Measurements from ENCODE around the gene CDH13. TPM values are rescaled to one million over a fixed set of nuclear protein-coding genes. Genes with fewer than 3 reads are reported as not detected.

CDH13 gene
- total RNA-seq, 2 experiments from 2014 or later = not detected

DNA sequence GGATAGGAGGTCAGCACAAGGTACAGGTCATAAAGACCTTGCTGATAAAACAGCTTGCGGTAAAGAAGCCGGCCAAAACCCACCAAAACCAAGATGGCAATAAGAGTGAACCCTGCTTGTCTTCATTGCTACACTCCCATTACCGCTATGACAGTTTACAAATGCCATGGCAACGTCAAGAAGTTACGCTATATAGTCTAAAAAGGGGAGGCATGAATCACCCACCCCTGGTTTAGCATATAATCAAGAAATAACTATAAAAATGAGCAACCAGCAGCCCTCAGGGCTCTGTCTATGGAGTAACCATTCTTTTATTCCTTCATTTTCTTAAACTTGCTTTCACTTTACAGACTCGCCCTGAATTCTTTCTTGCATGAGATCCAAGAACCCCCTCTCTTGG is 1180.0 kb downstream of the CDH13 start:
- Histone ChIP-seq H3K27ac (ENCODE audit: low read depth, low read length, poor library complexity, severe bottlenecking) (no peak overlapping the region), H3K9me3 (ENCODE audit: low read length) (no peaks in the 10 kb centered on the region), H2AFZ (ENCODE audit: low read length) (peak overlapping the region; percentile 88; the same call in 1 of the 2 replicates), H3K4me1 (ENCODE audit: insufficient read depth, low read length, poor library complexity, severe bottlenecking) (peaks cover 22% of the 10 kb centered on the region), H3K9me2 (ENCODE audit: insufficient read depth, low read length) (no peaks in the 10 kb centered on the region), H4K20me1 (ENCODE audit: insufficient read depth, low read length) (peaks cover 7% of the 10 kb centered on the region; the same call in 1 of the 2 replicates), H3K4me3 (ENCODE audit: low read depth, low read length, poor library complexity, severe bottlenecking) (no peak overlapping the region), H3K79me2 (ENCODE audit: insufficient read depth, low read depth, low read length) (peaks cover 22% of the 10 kb centered on the region), H3K36me3 (ENCODE audit: insufficient read depth, low read length) (peaks cover 23% of the 10 kb centered on the region), H3K4me2 (ENCODE audit: low read length) (no peak overlapping the region)
- no TSS peak for BruUV-seq (replicated peaks)
- intact Hi-C loops (cut with micrococcal nuclease; ENCODE audit: unreplicated experiment) = loop anchor here (5.0 to 10.0 kb wide), 2 partner anchors 91 to 208 kb away; partner anchors contain the start of gene MLYCD
- ChIA-PET POLR2A (interaction anchor here (0.5 to 1.3 kb wide), 2 partner anchors 37 to 304 kb away, joined by 3 to 4 read pairs; no protein-coding TSS in a partner anchor), CTCF (ENCODE audit: unreplicated experiment) (no interaction called here)
- no peak for TF ChIP-seq EZH2phosphoT487 (IDR thresholded peaks at IDR 0.05; ENCODE audit: borderline replicate concordance, low read depth, low read length)
- TF ChIP-seq, protein P1, sequence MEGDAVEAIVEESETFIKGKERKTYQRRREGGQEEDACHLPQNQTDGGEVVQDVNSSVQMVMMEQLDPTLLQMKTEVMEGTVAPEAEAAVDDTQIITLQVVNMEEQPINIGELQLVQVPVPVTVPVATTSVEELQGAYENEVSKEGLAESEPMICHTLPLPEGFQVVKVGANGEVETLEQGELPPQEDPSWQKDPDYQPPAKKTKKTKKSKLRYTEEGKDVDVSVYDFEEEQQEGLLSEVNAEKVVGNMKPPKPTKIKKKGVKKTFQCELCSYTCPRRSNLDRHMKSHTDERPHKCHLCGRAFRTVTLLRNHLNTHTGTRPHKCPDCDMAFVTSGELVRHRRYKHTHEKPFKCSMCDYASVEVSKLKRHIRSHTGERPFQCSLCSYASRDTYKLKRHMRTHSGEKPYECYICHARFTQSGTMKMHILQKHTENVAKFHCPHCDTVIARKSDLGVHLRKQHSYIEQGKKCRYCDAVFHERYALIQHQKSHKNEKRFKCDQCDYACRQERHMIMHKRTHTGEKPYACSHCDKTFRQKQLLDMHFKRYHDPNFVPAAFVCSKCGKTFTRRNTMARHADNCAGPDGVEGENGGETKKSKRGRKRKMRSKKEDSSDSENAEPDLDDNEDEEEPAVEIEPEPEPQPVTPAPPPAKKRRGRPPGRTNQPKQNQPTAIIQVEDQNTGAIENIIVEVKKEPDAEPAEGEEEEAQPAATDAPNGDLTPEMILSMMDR (conservative IDR thresholded peaks at IDR 0.05; ENCODE audit: low read length) = no peak
- no peak for DNase-seq (ENCODE audit: low spot score)

DNA sequence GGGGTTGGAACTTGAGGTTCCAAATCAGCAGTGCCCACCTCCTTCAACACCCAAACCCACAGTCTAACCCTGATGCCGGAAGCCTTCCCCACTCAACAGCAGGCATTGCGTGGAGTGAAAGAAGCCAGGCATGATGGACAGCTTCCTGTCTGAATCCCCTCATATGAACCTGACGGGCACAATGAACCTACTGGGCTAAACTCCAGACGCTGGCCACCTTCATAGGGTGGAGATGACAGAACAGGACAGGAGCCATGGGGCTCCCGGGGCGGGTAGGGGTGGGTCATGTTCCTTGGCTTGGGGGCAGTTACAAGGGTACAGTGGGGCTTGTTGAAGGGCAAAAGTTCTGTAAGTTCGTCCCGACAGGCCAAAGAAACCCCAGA is 1180.5 kb downstream of the CDH13 start:
- H3K79me2 ChIP-seq (ENCODE audit: insufficient read depth, low read depth, low read length) = peaks cover 22% of the 10 kb centered on the region
- peaks cover 22% of the 10 kb centered on the region for H3K4me1 ChIP-seq (ENCODE audit: insufficient read depth, low read length, poor library complexity, severe bottlenecking)
- H3K4me2 ChIP-seq (ENCODE audit: low read length) = peak overlapping the region; percentile 55
- CTCF ChIA-PET (ENCODE audit: unreplicated experiment) = no interaction called here
- H3K36me3 ChIP-seq (ENCODE audit: insufficient read depth, low read length) = peaks cover 28% of the 10 kb centered on the region
- intact Hi-C loops (cut with micrococcal nuclease; ENCODE audit: unreplicated experiment) = loop anchor here (5.0 to 10.0 kb wide), 2 partner anchors 90 to 207 kb away; partner anchors contain the start of gene MLYCD
- POLR2A ChIA-PET = interaction anchor here (0.5 kb wide), 1 partner anchor 305 kb away, joined by 3 read pairs; no protein-coding TSS in a partner anchor
- H2AFZ ChIP-seq (ENCODE audit: low read length) = peak overlapping the region; percentile 88
- peaks cover 7% of the 10 kb centered on the region; the same call in 1 of the 2 replicates for H4K20me1 ChIP-seq (ENCODE audit: insufficient read depth, low read length)
- no peak for DNase-seq (ENCODE audit: low spot score)
- H3K9me3 ChIP-seq (ENCODE audit: low read length) = no peaks in the 10 kb centered on the region
- H3K9me2 ChIP-seq (ENCODE audit: insufficient read depth, low read length) = no peaks in the 10 kb centered on the region
- BruUV-seq (replicated peaks) = no TSS peak
- no peak overlapping the region for H3K27ac ChIP-seq (ENCODE audit: low read depth, low read length, poor library complexity, severe bottlenecking)
- TF ChIP-seq, protein P1 (conservative IDR thresholded peaks at IDR 0.05; ENCODE audit: low read length) = no peak
- H3K4me3 ChIP-seq (ENCODE audit: low read depth, low read length, poor library complexity, severe bottlenecking) = peak overlapping the region; percentile 95

Data from OCI-LY7 (cell line).